ENCODE measurements around the gene STK35. TPM values are rescaled to one million over a fixed set of nuclear protein-coding genes. Genes with fewer than 3 reads are reported as not detected.
A peak's percentile ranks its signal among the peaks of the same experiment; 100 is the strongest.

The STK35 gene
- total and polyA plus RNA-seq, 2 of the 13 experiments (the other 11 are each of a cell fraction or from before 2014, with no cell fraction given) = 27.4 to 29.8 TPM

- TF ChIP-seq ZNF775 (CRISPR knock-in tag; IDR thresholded peaks at IDR 0.05; ENCODE audit: borderline replicate concordance) (no peak), ATF4 (CRISPR knock-in tag; IDR thresholded peaks at IDR 0.05) (peak in 1 of 2 experiments; percentile 93; a peak in 2 of 4 replicates), ZNF747 (CRISPR knock-in tag; IDR thresholded peaks at IDR 0.05; ENCODE audit: borderline replicate concordance) (no peak), USF2 (IDR thresholded peaks at IDR 0.05; ENCODE audit: low read depth, low read length) (peak; percentile 14; the same call in 1 of the 2 replicates), USF2 (CRISPR knock-in tag; IDR thresholded peaks at IDR 0.05; ENCODE audit: borderline replicate concordance) (no peak), BHLHE40 (IDR thresholded peaks at IDR 0.05; ENCODE audit: low read length) (peak; percentile 55), ZNF530 (CRISPR knock-in tag; IDR thresholded peaks at IDR 0.05; ENCODE audit: low read depth) (no peak), ZNF607 (CRISPR knock-in tag; IDR thresholded peaks at IDR 0.05; ENCODE audit: borderline replicate concordance) (no peak), SMC3 (IDR thresholded peaks at IDR 0.05; ENCODE audit: low read length) (0 out of 2 replicates have a peak, but pooled peaks have one; percentile 7), ZNF703 (CRISPR knock-in tag; IDR thresholded peaks at IDR 0.05; ENCODE audit: borderline replicate concordance) (no peak), ZNF441 (CRISPR knock-in tag; IDR thresholded peaks at IDR 0.05; ENCODE audit: borderline replicate concordance) (no peak), ELF4 (CRISPR knock-in tag; IDR thresholded peaks at IDR 0.05; ENCODE audit: borderline replicate concordance) (no peak), TBX2 (CRISPR knock-in tag; IDR thresholded peaks at IDR 0.05; ENCODE audit: borderline replicate concordance) (no peak), CEBPB (IDR thresholded peaks at IDR 0.05; ENCODE audit: borderline replicate concordance, low read depth, low read length) (peak; percentile 89), ZBTB49 (CRISPR knock-in tag; IDR thresholded peaks at IDR 0.05; ENCODE audit: borderline replicate concordance) (no peak)
- TF ChIP-seq, protein P1, sequence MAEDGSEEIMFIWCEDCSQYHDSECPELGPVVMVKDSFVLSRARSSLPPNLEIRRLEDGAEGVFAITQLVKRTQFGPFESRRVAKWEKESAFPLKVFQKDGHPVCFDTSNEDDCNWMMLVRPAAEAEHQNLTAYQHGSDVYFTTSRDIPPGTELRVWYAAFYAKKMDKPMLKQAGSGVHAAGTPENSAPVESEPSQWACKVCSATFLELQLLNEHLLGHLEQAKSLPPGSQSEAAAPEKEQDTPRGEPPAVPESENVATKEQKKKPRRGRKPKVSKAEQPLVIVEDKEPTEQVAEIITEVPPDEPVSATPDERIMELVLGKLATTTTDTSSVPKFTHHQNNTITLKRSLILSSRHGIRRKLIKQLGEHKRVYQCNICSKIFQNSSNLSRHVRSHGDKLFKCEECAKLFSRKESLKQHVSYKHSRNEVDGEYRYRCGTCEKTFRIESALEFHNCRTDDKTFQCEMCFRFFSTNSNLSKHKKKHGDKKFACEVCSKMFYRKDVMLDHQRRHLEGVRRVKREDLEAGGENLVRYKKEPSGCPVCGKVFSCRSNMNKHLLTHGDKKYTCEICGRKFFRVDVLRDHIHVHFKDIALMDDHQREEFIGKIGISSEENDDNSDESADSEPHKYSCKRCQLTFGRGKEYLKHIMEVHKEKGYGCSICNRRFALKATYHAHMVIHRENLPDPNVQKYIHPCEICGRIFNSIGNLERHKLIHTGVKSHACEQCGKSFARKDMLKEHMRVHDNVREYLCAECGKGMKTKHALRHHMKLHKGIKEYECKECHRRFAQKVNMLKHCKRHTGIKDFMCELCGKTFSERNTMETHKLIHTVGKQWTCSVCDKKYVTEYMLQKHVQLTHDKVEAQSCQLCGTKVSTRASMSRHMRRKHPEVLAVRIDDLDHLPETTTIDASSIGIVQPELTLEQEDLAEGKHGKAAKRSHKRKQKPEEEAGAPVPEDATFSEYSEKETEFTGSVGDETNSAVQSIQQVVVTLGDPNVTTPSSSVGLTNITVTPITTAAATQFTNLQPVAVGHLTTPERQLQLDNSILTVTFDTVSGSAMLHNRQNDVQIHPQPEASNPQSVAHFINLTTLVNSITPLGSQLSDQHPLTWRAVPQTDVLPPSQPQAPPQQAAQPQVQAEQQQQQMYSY (CRISPR knock-in tag; IDR thresholded peaks at IDR 0.05) = no peak
- TF ChIP-seq, protein P2, sequence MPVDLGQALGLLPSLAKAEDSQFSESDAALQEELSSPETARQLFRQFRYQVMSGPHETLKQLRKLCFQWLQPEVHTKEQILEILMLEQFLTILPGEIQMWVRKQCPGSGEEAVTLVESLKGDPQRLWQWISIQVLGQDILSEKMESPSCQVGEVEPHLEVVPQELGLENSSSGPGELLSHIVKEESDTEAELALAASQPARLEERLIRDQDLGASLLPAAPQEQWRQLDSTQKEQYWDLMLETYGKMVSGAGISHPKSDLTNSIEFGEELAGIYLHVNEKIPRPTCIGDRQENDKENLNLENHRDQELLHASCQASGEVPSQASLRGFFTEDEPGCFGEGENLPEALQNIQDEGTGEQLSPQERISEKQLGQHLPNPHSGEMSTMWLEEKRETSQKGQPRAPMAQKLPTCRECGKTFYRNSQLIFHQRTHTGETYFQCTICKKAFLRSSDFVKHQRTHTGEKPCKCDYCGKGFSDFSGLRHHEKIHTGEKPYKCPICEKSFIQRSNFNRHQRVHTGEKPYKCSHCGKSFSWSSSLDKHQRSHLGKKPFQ (CRISPR knock-in tag; IDR thresholded peaks at IDR 0.05; ENCODE audit: insufficient replicate concordance) = no peak
These were observed 16.9 kb upstream of the STK35 start (continued) for GRCh38 chr20:2084703-2085102.

All from HepG2 (cell line).